ENCODE measurements around the gene PCDHGA9.
"Not testable (repeated sequence)": the region's sequence is repeated elsewhere in the genome, so short reads cannot be mapped to it uniquely, and the experiment has no call there.

DNA sequence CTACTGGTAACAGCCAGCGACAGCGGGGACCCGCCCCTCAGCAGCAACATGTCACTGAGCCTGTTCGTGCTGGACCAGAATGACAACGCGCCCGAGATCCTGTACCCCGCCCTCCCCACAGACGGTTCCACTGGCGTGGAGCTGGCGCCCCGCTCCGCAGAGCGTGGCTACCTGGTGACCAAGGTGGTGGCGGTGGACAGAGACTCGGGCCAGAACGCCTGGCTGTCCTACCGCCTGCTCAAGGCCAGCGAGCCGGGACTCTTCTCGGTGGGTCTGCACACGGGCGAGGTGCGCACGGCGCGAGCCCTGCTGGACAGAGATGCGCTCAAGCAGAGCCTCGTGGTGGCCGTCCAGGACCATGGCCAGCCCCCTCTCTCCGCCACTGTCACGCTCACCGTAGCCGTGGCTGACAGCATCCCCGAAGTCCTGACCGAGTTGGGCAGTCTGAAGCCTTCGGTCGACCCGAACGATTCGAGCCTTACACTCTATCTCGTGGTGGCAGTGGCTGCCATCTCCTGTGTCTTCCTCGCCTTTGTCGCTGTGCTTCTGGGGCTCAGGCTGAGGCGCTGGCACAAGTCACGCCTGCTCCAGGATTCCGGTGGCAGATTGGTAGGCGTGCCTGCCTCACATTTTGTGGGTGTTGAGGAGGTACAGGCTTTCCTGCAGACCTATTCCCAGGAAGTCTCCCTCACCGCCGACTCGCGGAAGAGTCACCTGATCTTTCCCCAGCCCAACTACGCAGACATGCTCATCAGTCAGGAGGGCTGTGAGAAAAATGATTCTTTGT lies 8.0 kb upstream of the PCDHGA9 start:
- TF ChIP-seq, protein P1, sequence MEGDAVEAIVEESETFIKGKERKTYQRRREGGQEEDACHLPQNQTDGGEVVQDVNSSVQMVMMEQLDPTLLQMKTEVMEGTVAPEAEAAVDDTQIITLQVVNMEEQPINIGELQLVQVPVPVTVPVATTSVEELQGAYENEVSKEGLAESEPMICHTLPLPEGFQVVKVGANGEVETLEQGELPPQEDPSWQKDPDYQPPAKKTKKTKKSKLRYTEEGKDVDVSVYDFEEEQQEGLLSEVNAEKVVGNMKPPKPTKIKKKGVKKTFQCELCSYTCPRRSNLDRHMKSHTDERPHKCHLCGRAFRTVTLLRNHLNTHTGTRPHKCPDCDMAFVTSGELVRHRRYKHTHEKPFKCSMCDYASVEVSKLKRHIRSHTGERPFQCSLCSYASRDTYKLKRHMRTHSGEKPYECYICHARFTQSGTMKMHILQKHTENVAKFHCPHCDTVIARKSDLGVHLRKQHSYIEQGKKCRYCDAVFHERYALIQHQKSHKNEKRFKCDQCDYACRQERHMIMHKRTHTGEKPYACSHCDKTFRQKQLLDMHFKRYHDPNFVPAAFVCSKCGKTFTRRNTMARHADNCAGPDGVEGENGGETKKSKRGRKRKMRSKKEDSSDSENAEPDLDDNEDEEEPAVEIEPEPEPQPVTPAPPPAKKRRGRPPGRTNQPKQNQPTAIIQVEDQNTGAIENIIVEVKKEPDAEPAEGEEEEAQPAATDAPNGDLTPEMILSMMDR (IDR thresholded peaks at IDR 0.05): not testable (repeated sequence)
- not testable (repeated sequence) for TF ChIP-seq POLR2A, POLR2AphosphoS5 (IDR thresholded peaks at IDR 0.05)

Data from upper lobe of left lung (tissue), 4 donors.